Measurements from ENCODE around the gene KCTD14. TPM values are rescaled to one million over a fixed set of nuclear protein-coding genes. Genes with fewer than 3 reads are reported as not detected.

KCTD14 gene
- total RNA-seq (ENCODE audit: low replicate concordance), result 1.2 and 2.8 TPM in 2 replicates
- long read RNA-seq, transcript KCTD14-201 (2 exons, 1,691 nt), result major isoform, 10 of 12 reads
- long read RNA-seq, partial matches to known transcripts, result 0 of 12 reads
- long read RNA-seq, other reads (novel, unspliced or antisense), result 2 of 12 reads

DNA sequence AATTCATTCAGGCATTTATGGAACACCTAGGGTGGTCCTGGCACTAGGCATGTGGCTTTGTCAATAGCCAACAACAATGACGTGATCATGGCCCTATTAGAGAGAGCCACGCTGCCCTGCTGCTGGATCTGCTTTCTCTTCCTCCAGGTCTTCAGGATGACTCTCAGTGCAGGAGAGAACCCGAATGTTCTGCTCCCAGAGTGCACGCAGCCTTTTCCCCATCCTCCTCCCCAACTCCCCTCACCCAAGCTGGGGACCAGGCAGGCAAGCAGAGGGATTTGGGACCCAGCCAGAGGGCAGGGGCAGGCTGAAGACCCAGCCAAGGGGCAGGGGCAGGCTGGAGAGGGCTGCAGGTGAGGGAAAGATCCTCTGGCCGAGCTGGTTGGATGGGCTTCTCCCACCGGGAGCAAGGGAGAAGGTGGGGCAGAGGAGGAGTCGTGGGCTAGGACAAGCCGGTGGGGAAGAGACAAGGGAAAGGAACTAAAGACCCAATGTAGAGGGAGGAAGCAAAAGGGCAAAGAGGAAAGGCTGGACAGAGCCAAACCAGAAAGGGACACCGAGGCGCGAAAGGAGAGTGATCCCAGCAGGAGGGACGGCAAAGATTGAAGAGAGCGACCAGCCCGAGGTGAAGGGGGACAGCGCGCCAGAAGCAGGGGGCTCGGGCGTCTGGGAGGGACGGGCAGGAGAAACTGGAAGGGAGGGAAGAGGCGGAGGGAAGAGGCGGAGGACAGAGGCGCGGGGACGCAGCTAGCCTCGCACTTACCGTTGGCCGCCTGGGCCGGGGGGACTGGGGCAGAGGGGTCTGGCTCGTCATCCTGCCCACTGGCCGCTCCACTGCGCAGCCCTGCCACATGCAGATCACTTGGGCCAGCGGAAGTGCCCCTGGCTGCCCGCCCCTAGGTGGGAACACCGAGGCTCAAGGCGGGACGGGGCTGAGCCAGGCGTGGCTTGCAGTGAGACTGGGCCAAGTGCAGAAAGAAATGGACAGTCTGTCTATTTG lies at the start of gene KCTD14:
Gene KCTD14 (minus strand): TSS at position 880 of the 1,000 bp plus-strand sequence. CDS start 27 bp downstream, at position 853.
- no peak for TF ChIP-seq CTCF (conservative IDR thresholded peaks at IDR 0.05)
- H3K27me3 Mint-ChIP-seq, result peaks cover 9% of the 10 kb centered on the region
- H3K9me3 Mint-ChIP-seq, result no peaks in the 10 kb centered on the region
- H3K27ac Mint-ChIP-seq, result peak within 1 kb of the TSS; percentile 79
- no peaks in the 10 kb centered on the region for H3K36me3 Mint-ChIP-seq
- no peak for DNase-seq (ENCODE audit: extremely low spot score, unreplicated experiment)
- H3K4me1 Mint-ChIP-seq (ENCODE audit: unreplicated experiment), result peaks cover 28% of the 10 kb centered on the region
- H3K4me3 Mint-ChIP-seq, result peak within 1 kb of the TSS; percentile 89

DNA sequence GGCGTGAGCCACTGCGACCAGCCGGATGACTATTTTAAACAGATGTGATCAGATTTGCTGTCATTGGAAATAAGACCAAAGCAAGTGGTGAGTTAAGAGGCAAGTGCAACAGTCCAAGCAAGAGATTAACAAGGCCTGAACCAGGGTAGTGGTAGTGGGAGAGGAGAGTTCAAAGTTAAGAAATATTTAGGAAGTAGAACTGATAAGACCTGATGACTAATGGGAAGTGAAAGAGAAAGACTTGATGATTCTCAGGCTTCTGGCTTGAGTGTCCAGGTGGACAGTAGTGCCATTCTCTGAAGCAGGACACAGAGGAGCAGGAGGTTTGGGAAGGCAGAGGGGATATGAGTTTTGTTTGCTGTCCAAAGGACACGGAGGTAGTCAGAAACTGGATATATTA lies 49.4 kb upstream of the KCTD14 start:
- H3K36me3 Mint-ChIP-seq, result peaks cover 41% of the 10 kb centered on the region
- TF ChIP-seq CTCF (conservative IDR thresholded peaks at IDR 0.05), result no peak
- H3K9me3 Mint-ChIP-seq, result no peaks in the 10 kb centered on the region
- H3K27me3 Mint-ChIP-seq, result no peaks in the 10 kb centered on the region
- H3K4me1 Mint-ChIP-seq (ENCODE audit: unreplicated experiment), result peaks cover 12% of the 10 kb centered on the region
- DNase-seq (ENCODE audit: extremely low spot score, unreplicated experiment), result no peak
- no peak overlapping the region for H3K4me3 Mint-ChIP-seq
- no peak overlapping the region for H3K27ac Mint-ChIP-seq

- Mint-ChIP-seq H3K27ac (no peak overlapping the region), H3K27me3 (no peaks in the 10 kb centered on the region), H3K4me3 (no peak overlapping the region), H3K4me1 (ENCODE audit: unreplicated experiment) (peaks cover 10% of the 10 kb centered on the region), H3K36me3 (peaks cover 42% of the 10 kb centered on the region), H3K9me3 (no peaks in the 10 kb centered on the region)
- TF ChIP-seq CTCF (conservative IDR thresholded peaks at IDR 0.05), result no peak
- no peak for DNase-seq (ENCODE audit: extremely low spot score, unreplicated experiment)
Measured at GRCh38 chr11:78071717-78072116, 48.6 kb upstream of the KCTD14 start.

DNA sequence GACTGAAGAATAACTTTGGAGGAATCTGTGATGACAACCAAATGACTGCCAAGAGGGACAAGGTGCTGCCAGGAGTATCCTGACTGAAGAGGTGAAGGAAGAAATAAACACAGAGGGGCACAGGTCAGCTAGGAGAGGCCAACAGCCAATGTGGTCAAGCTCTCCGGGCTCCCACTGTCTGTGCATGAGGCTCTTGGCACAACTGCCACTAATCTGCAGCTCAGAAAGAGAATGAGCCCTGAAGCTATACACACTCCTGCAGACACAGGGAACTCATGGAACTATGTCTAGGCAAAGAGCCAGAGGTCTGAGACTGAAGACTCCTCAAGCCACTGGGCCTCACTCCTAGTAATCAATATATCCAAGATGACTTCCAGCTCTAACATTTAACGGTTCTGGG lies 47.5 kb upstream of the KCTD14 start:
- no peaks in the 10 kb centered on the region for H3K9me3 Mint-ChIP-seq
- H3K4me3 Mint-ChIP-seq, result no peak overlapping the region
- DNase-seq (ENCODE audit: extremely low spot score, unreplicated experiment), result no peak
- no peaks in the 10 kb centered on the region for H3K27me3 Mint-ChIP-seq
- no peak for TF ChIP-seq CTCF (conservative IDR thresholded peaks at IDR 0.05)
- peaks cover 6% of the 10 kb centered on the region for H3K4me1 Mint-ChIP-seq (ENCODE audit: unreplicated experiment)
- H3K36me3 Mint-ChIP-seq, result peaks cover 39% of the 10 kb centered on the region
- no peak overlapping the region for H3K27ac Mint-ChIP-seq

DNA sequence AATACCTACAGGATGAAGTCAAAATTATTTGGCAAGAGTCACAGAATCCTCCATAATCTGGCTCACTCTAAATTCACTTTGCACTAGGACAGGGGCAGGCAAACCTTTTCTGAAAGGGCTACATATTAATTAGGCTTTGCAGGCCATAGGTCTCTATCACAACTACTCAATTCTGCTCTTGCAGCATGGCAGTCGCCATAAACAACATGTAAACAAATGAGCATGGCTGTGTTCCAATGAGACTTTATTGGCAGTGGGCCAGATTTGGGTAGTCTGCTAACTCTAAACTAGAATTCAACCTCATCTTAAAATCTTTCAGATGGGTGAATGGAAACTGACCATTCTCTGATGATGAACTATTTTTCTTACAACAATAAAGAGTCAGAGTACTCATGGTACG lies 46.4 kb upstream of the KCTD14 start:
- no peak for DNase-seq (ENCODE audit: extremely low spot score, unreplicated experiment)
- no peak overlapping the region for H3K27ac Mint-ChIP-seq
- no peak overlapping the region for H3K4me3 Mint-ChIP-seq
- H3K27me3 Mint-ChIP-seq, result no peaks in the 10 kb centered on the region
- H3K4me1 Mint-ChIP-seq (ENCODE audit: unreplicated experiment), result peaks cover under 1% of the 10 kb centered on the region
- no peaks in the 10 kb centered on the region for H3K9me3 Mint-ChIP-seq
- TF ChIP-seq CTCF (conservative IDR thresholded peaks at IDR 0.05), result no peak
- H3K36me3 Mint-ChIP-seq, result peaks cover 33% of the 10 kb centered on the region

All from type B pancreatic cell (in vitro differentiated cells).